K562 (cell line): ENCODE measurements around the gene CLEC2L. TPM values are rescaled to one million over a fixed set of nuclear protein-coding genes. Genes with fewer than 3 reads are reported as not detected.

Experiments
- ATAC-seq: fragments of 200-7000 bp; cut with Tn5 transposase; 3 replicates; pipeline ENCODE4 v1.9.1; 2020; ENCODE audit warnings: moderate library complexity
- BruUV-seq: library from RNA; stranded (reverse); fragments of 400-500 nt; replicated peaks from 2 replicates; lab custom pipeline; 2021; lab: Mats Ljungman, UMichigan
- CTCF ChIA-PET: fragments of 300-600 bp; formaldehyde crosslinking; extraction: SDS; loops from one replicate; lab custom pipeline; 2021; ENCODE audit warnings: low intra/inter-chr PET ratio; lab: Yijun Ruan, JAX
- POLR2A ChIA-PET: fragments of 300-600, 350-650 bp; sonication (Branson Sonifier 250); formaldehyde crosslinking; extraction: SDS; loops from one replicate; lab custom pipeline; 2021; ENCODE audit warnings: antibody characterized with exemption, inconsistent platforms; lab: Yijun Ruan, JAX
- DNase-seq, 4 experiments: peaks; one replicate each; pipeline versions ENCODE4 v3.0.0 to v3.0.0-alpha.2; 2011 to 2018; ENCODE audit warnings: low spot score in 3 of 4, mixed read lengths in 3 of 4; ENCODE audit errors: extremely low read depth in 1 of 4
- FAIRE-seq: peaks from 2 replicates; lab custom pipeline; 2011; peaks lifted over from hg19 to GRCh38; lab: Jason Lieb, UNC
- H2AFZ ChIP-seq: 2 replicates; pipeline ENCODE4 v1.6.0; 2011; ENCODE audit warnings: low read depth, low read length, control low read depth, inconsistent platforms
- H3K27ac ChIP-seq: fragments of 200-600 bp; 3 replicates; pipeline ENCODE4 v1.8.0; 2011; ENCODE audit warnings: low read depth, mild to moderate bottlenecking, control low read depth, inconsistent platforms, low read length, moderate library complexity, mixed read lengths; ENCODE audit errors: extremely low read depth
- H3K27me3 ChIP-seq, 2 experiments: fragments of 300-600 bp in 1 of 2; 2 replicates in 1 of 2; 3 replicates in 1 of 2; pipeline versions ENCODE4 v1.6.0 to v1.8.0; 2011; ENCODE audit warnings: inconsistent platforms in 2 of 2, low read length in 2 of 2, mild to moderate bottlenecking in 1 of 2, mixed read lengths in 1 of 2, moderate library complexity in 1 of 2; ENCODE audit not compliant: control insufficient read depth in 2 of 2, insufficient read depth in 2 of 2
- H3K36me3 ChIP-seq: fragments of 300-600 bp; 3 replicates; pipeline ENCODE4 v1.8.0; 2011; ENCODE audit warnings: mild to moderate bottlenecking, low read length, inconsistent platforms; ENCODE audit not compliant: control insufficient read depth, insufficient read depth
- H3K4me1 ChIP-seq, 2 experiments: fragments of 200-600 bp in 1 of 2; replicated peaks in 1 of 2; 2 replicates in 1 of 2; 3 replicates in 1 of 2; pipeline versions ENCODE4 v1.5.1 to v1.8.0; 2011; ENCODE audit warnings: inconsistent platforms in 2 of 2, low read length in 2 of 2, mild to moderate bottlenecking in 1 of 2, mixed read lengths in 1 of 2, moderate library complexity in 1 of 2; ENCODE audit not compliant: control insufficient read depth in 2 of 2, insufficient read depth in 2 of 2
- H3K4me2 ChIP-seq: 2 replicates; pipeline ENCODE4 v1.6.1; 2011; ENCODE audit warnings: low read length, control low read depth, inconsistent platforms, mixed read lengths; ENCODE audit not compliant: insufficient read depth
- H3K4me3 ChIP-seq: fragments of 200-600 bp; sonication (generic), shearing (Covaris generic); 2 replicates; pipeline ENCODE4 v1.5.1; 2016; ENCODE audit warnings: control low read depth, inconsistent platforms
- H3K79me2 ChIP-seq: fragments of 200-600 bp; 3 replicates; pipeline ENCODE4 v1.8.0; 2011; ENCODE audit warnings: low read length, inconsistent platforms; ENCODE audit not compliant: control insufficient read depth, insufficient read depth
- H3K9ac ChIP-seq, 2 experiments: 2 replicates each; pipeline versions ENCODE4 v1.6.0 to v1.6.1; 2011; ENCODE audit warnings: low read depth in 2 of 2, low read length in 2 of 2, control low read depth in 1 of 2, inconsistent platforms in 1 of 2, mild to moderate bottlenecking in 1 of 2, mixed read lengths in 1 of 2; ENCODE audit not compliant: insufficient read depth in 1 of 2
- H3K9me1 ChIP-seq: one replicate; pipeline ENCODE4 v1.6.0; 2011; ENCODE audit warnings: inconsistent platforms, mild to moderate bottlenecking, low read length, moderate library complexity; ENCODE audit not compliant: control insufficient read depth, insufficient read depth
- H3K9me3 ChIP-seq: replicated peaks from 2 replicates; pipeline ENCODE4 v1.5.1; 2011; ENCODE audit warnings: low read depth, low read length, inconsistent platforms; ENCODE audit not compliant: control insufficient read depth, insufficient read depth
- H4K20me1 ChIP-seq: replicated peaks from 2 replicates; pipeline ENCODE4 v1.6.1; 2011; ENCODE audit warnings: low read length, inconsistent platforms, mixed read lengths; ENCODE audit not compliant: control insufficient read depth, insufficient read depth
- HNRNPK ChIP-seq: fragments of 200-400 bp; formaldehyde crosslinking; IDR thresholded peaks from one replicate; pipeline ENCODE4 v1.6.1; 2018; ENCODE audit warnings: mild to moderate bottlenecking, low read depth, low read length; ENCODE audit not compliant: poor library complexity, severe bottlenecking
- POLR3A ChIP-seq: IDR thresholded peaks from 2 replicates; pipeline ENCODE4 v1.6.1; 2011; ENCODE audit warnings: borderline replicate concordance, mild to moderate bottlenecking, moderate library complexity; ENCODE audit not compliant: insufficient read length, insufficient read depth; ENCODE audit errors: extremely low read depth
- RB1 ChIP-seq: fragments of 450-650 bp; IDR thresholded peaks from 2 replicates; pipeline ENCODE4 v1.6.1; 2017; ENCODE audit warnings: low read depth, mild to moderate bottlenecking
- RERE ChIP-seq: sonication (generic); formaldehyde crosslinking; IDR thresholded peaks from 2 replicates; pipeline ENCODE4 v1.8.0; 2023; ENCODE audit warnings: missing genetic modification reagents, mild to moderate bottlenecking, borderline replicate concordance
- STAT5A ChIP-seq: IDR thresholded peaks from 2 replicates; pipeline ENCODE4 v1.6.1; 2012; ENCODE audit warnings: low read length, inconsistent platforms, borderline replicate concordance
- TRIM25 ChIP-seq: fragments of 450-650 bp; IDR thresholded peaks from 2 replicates; pipeline ENCODE4 v1.7.0; 2016; ENCODE audit warnings: borderline replicate concordance
- UBTF ChIP-seq, 2 experiments: IDR thresholded peaks; 2 replicates each; pipeline ENCODE4 v1.6.1; 2012; ENCODE audit warnings: improper control_type of control experiment in 2 of 2, low read depth in 2 of 2, low read length in 2 of 2, borderline replicate concordance in 1 of 2
- WGBS: fragments of 100-300 bp; shearing (Covaris generic); methylation state at CpG from one replicate; pipeline ENCODE4 v1.1.6; 2016; ENCODE audit warnings: low coverage, mixed read lengths; ENCODE audit not compliant: insufficient coverage; ENCODE audit errors: missing lambda C conversion rate; 5-methylcytosine and 5-hydroxymethylcytosine counted together
- in situ Hi-C: fragments of 300-500 bp; cut with MboI; formaldehyde crosslinking; loops from 4 replicates; pipeline ENCODE4 v1.15.0; 2018; ENCODE audit warnings: inconsistent platforms, mixed read lengths
- intact Hi-C: fragments of 100-400 bp; cut with micrococcal nuclease; formaldehyde crosslinking; loops from 2 replicates; pipeline ENCODE4 v1.14.2; 2022
- polyA plus RNA-seq, 8 experiments: library from polyadenylated mRNA; depleted of rRNA in 4 of 8; stranded (reverse) in 5 of 8; unstranded in 3 of 8; fragments of >200 nt; fragmentation: Nextera tagmentation in 2 of 8; fragmentation: Illumina TruSeq in 1 of 8; extraction: Ambion mirVana in 2 of 8; extraction: Trizol in 1 of 8; gene quantifications; 2 replicates each; pipeline versions ENCODE4 v1.2.1 to v1.2.3, GENCODE V29; 2011 to 2014; ENCODE audit warnings: inconsistent platforms in 1 of 8, missing spikeins in 1 of 8
- total RNA-seq, 7 experiments: library from RNA; depleted of rRNA in 6 of 7; stranded (reverse); fragments of >200 nt in 6 of 7; fragmentation: Illumina TruSeq in 2 of 7; extraction: Trizol in 2 of 7; gene quantifications; 2 replicates each; pipeline versions ENCODE4 v1.2.1 to v1.2.3, GENCODE V29; 2011 to 2021; ENCODE audit warnings: low replicate concordance in 1 of 7

Gene CLEC2L
- total and polyA plus RNA-seq, 9 of the 15 experiments (the other 6 are each of a cell fraction or from before 2014, with no cell fraction given), result 0.84 to 5.5 (median 1.8) TPM

GRCh38 chr7:139563856-139564255, 40.4 kb downstream of the CLEC2L start (continued):
- TF ChIP-seq POLR3A, result no peak

- BruUV-seq, result no TSS peak
- H3K27me3 ChIP-seq, result peaks cover 0 to 15% of the 10 kb centered on the region in 2 experiments; a peak in 1 of 5 replicates
- peaks cover 0 to 6% of the 10 kb centered on the region in 2 experiments; a peak in 2 of 5 replicates for H3K4me1 ChIP-seq
- 40% methylated on average over 6 of the region's 6 CpGs for WGBS
- no peak for ATAC-seq
- no peak overlapping the region for H3K4me3 ChIP-seq
- DNase-seq, result no peak
- in situ Hi-C loops, result no loop called here
- H3K4me2 ChIP-seq, result no peak overlapping the region
- POLR2A ChIA-PET, result interaction anchor here (0.7 to 1.4 kb wide), 4 partner anchors 10 to 139 kb away, joined by 3 to 5 read pairs (median 4); no protein-coding TSS in a partner anchor
- no peak for FAIRE-seq
- no peak overlapping the region for H3K27ac ChIP-seq
- H3K9ac ChIP-seq, result no peak overlapping the region
- no peak overlapping the region for H2AFZ ChIP-seq
- no peaks in the 10 kb centered on the region for H3K9me3 ChIP-seq
- H4K20me1 ChIP-seq, result no peaks in the 10 kb centered on the region
- H3K9me1 ChIP-seq, result no peaks in the 10 kb centered on the region
- CTCF ChIA-PET, result interaction anchor here (0.6 kb wide), 1 partner anchor 80 kb away, joined by 3 read pairs; no protein-coding TSS in a partner anchor
- no peaks in the 10 kb centered on the region for H3K36me3 ChIP-seq
- no peaks in the 10 kb centered on the region for H3K79me2 ChIP-seq
- intact Hi-C loops, result no loop called here
- no peak for TF ChIP-seq UBTF (IDR thresholded peaks at IDR 0.05; ENCODE audit: borderline replicate concordance in 1 of 2, low read depth in 2 of 2, low read length in 2 of 2)
- TF ChIP-seq STAT5A, result no peak
- TF ChIP-seq TRIM25, result no peak
- TF ChIP-seq HNRNPK, result no peak
- no peak for TF ChIP-seq RB1
- no peak for TF ChIP-seq RERE (CRISPR knock-in tag)
These were observed 42.6 kb downstream of the CLEC2L start for GRCh38 chr7:139566075-139566474.
